GM12878 (cell line): ENCODE data around the gene FOXP1. TPM values are rescaled to one million over a fixed set of nuclear protein-coding genes. Genes with fewer than 3 reads are reported as not detected.

ENCODE experiments used
- ATAC-seq: fragments of 200-7000 bp; cut with Tn5 transposase; 3 replicates; pipeline ENCODE4 v1.9.1; 2020; ENCODE audit warnings: mild to moderate bottlenecking, moderate library complexity
- BruUV-seq: library from RNA; stranded (reverse); fragments of 400-500 nt; replicated peaks from 2 replicates; lab custom pipeline; 2021; lab: Mats Ljungman, UMichigan
- CTCF ChIA-PET: fragments of 300-600 bp; sonication (Branson Sonifier 250); formaldehyde crosslinking; extraction: SDS; loops from one replicate; lab custom pipeline; 2021; ENCODE audit warnings: inconsistent platforms; lab: Yijun Ruan, JAX
- POLR2A ChIA-PET: fragments of 350-600 bp; formaldehyde crosslinking; extraction: SDS; loops from one replicate; lab custom pipeline; 2021; ENCODE audit warnings: inconsistent platforms; lab: Charles Lee
- RAD21 ChIA-PET: fragments of 300-600 bp; sonication (Branson Sonifier 250); formaldehyde crosslinking; loops from one replicate; lab custom pipeline; 2023; ENCODE audit warnings: antibody characterized with exemption; ENCODE audit not compliant: unreplicated experiment; lab: Charles Lee
- SMC1A ChIA-PET: fragments of 300-600 bp; sonication (Branson Sonifier 250); formaldehyde crosslinking; loops from one replicate; lab custom pipeline; 2023; ENCODE audit not compliant: unreplicated experiment, uncharacterized antibody; lab: Charles Lee
- DNase-seq: peaks from one replicate; pipeline ENCODE4 v3.0.0-alpha.2; 2011; ENCODE audit warnings: low read depth, low spot score
- FAIRE-seq: peaks from 3 replicates; lab custom pipeline; 2011; peaks lifted over from hg19 to GRCh38; lab: Jason Lieb, UNC
- H2AFZ ChIP-seq: 2 replicates; pipeline ENCODE4 v1.6.0; 2011; ENCODE audit warnings: low read depth, low read length, control low read depth; ENCODE audit not compliant: control insufficient read depth
- H3K27ac ChIP-seq: 2 replicates; pipeline ENCODE4 v1.5.1; 2011; ENCODE audit warnings: control low read depth; ENCODE audit not compliant: control insufficient read depth, insufficient read depth
- H3K27me3 ChIP-seq, 2 experiments: replicated peaks in 1 of 2; 2 replicates each; pipeline versions ENCODE4 v1.6.0 to v1.6.1; 2011; ENCODE audit warnings: low read length in 1 of 2; ENCODE audit not compliant: control insufficient read depth in 2 of 2, insufficient read depth in 2 of 2
- H3K36me3 ChIP-seq, 2 experiments: 2 replicates each; pipeline ENCODE4 v1.5.1; 2011; ENCODE audit warnings: low read length in 1 of 2; ENCODE audit not compliant: control insufficient read depth in 2 of 2, insufficient read depth in 2 of 2
- H3K4me1 ChIP-seq: 2 replicates; pipeline ENCODE4 v1.6.1; 2011; ENCODE audit warnings: mild to moderate bottlenecking, low read length, moderate library complexity, mixed read lengths; ENCODE audit not compliant: control insufficient read depth, insufficient read depth
- H3K4me2 ChIP-seq: 2 replicates; pipeline ENCODE4 v1.6.0; 2011; ENCODE audit warnings: control low read depth; ENCODE audit not compliant: control insufficient read depth, insufficient read depth
- H3K4me3 ChIP-seq: fragments of 200-600 bp; sonication (generic); 2 replicates; pipeline ENCODE4 v1.5.1; 2016
- H3K79me2 ChIP-seq: 2 replicates; pipeline ENCODE4 v1.6.0; 2011; ENCODE audit warnings: low read length; ENCODE audit not compliant: control insufficient read depth, insufficient read depth
- H3K9ac ChIP-seq: 2 replicates; pipeline ENCODE4 v1.8.0; 2011; ENCODE audit warnings: low read length, control low read depth, mixed read lengths; ENCODE audit not compliant: control insufficient read depth, insufficient read depth
- H3K9me3 ChIP-seq: replicated peaks from 3 replicates; pipeline ENCODE4 v1.5.1; 2011; ENCODE audit warnings: mild to moderate bottlenecking, low read length; ENCODE audit not compliant: control insufficient read depth, insufficient read depth
- H4K20me1 ChIP-seq: 2 replicates; pipeline ENCODE4 v1.6.0; 2011; ENCODE audit not compliant: control insufficient read depth, insufficient read depth
- CBFB ChIP-seq: IDR thresholded peaks from 2 replicates; pipeline ENCODE4 v1.6.1; 2016; ENCODE audit warnings: antibody characterized with exemption, low read depth
- CREB1 ChIP-seq: IDR thresholded peaks from 2 replicates; pipeline ENCODE4 v1.6.1; 2012; ENCODE audit warnings: low read depth, mild to moderate bottlenecking, inconsistent platforms
- CREM ChIP-seq: IDR thresholded peaks from 2 replicates; pipeline ENCODE4 v1.6.1; 2014; ENCODE audit warnings: antibody characterized with exemption, low read depth
- ETV6 ChIP-seq, 2 experiments: fragments of 450-650 bp in 1 of 2; IDR thresholded peaks in 1 of 2; conservative IDR thresholded peaks in 1 of 2; 2 replicates each; pipeline ENCODE4 v1.6.1; 2014; ENCODE audit warnings: antibody characterized with exemption in 1 of 2, borderline replicate concordance in 1 of 2, low read depth in 1 of 2, mild to moderate bottlenecking in 1 of 2, moderate library complexity in 1 of 2
- HDAC2 ChIP-seq: fragments of 200-600 bp; sonication (generic); IDR thresholded peaks from 2 replicates; pipeline ENCODE4 v1.6.1; 2017
- MYC ChIP-seq: IDR thresholded peaks from 2 replicates; pipeline ENCODE4 v1.6.1; 2011; ENCODE audit warnings: mild to moderate bottlenecking, low read length, moderate library complexity, inconsistent platforms; ENCODE audit not compliant: insufficient read depth, insufficient replicate concordance, insufficient read length, severe bottlenecking
- NR2C2 ChIP-seq: IDR thresholded peaks from 2 replicates; pipeline ENCODE4 v1.6.1; 2011; ENCODE audit warnings: borderline replicate concordance, low read depth; ENCODE audit not compliant: control insufficient read depth, insufficient read length
- NRF1 ChIP-seq: conservative IDR thresholded peaks from 2 replicates; pipeline ENCODE4 v1.6.1; 2011; ENCODE audit warnings: mild to moderate bottlenecking, low read depth, low read length, improper control_type of control experiment
- POLR2AphosphoS5 ChIP-seq: IDR thresholded peaks from 2 replicates; pipeline ENCODE4 v1.6.1; 2011; ENCODE audit warnings: mild to moderate bottlenecking, low read length, inconsistent platforms
- RELB ChIP-seq: fragments of 450-650 bp; IDR thresholded peaks from 2 replicates; pipeline ENCODE4 v1.6.1; 2017; ENCODE audit warnings: low read depth, mild to moderate bottlenecking, moderate library complexity
- SUPT20H ChIP-seq: IDR thresholded peaks from 2 replicates; pipeline ENCODE4 v1.6.1; 2011; ENCODE audit warnings: low read depth, mild to moderate bottlenecking, low read length, moderate library complexity, borderline replicate concordance; ENCODE audit not compliant: control insufficient read depth
- TARDBP ChIP-seq: IDR thresholded peaks from 2 replicates; pipeline ENCODE4 v1.6.1; 2016; ENCODE audit warnings: borderline replicate concordance
- ZBTB33 ChIP-seq: fragments of 450-650 bp; IDR thresholded peaks from 2 replicates; pipeline ENCODE4 v1.6.1; 2017; ENCODE audit warnings: mild to moderate bottlenecking
- ZBTB40 ChIP-seq: fragments of 450-650 bp; IDR thresholded peaks from 2 replicates; pipeline ENCODE4 v1.6.1; 2016; ENCODE audit warnings: mild to moderate bottlenecking, moderate library complexity, borderline replicate concordance
- WGBS: methylation state at CpG from one replicate; pipeline ENCODE4 v1.1.6; 2016; ENCODE audit warnings: low lambda C conversion rate; ENCODE audit not compliant: insufficient replicate concordance, insufficient coverage; ENCODE audit errors: missing lambda C conversion rate; 5-methylcytosine and 5-hydroxymethylcytosine counted together
- in situ Hi-C: fragments of 300-500 bp; cut with MboI; formaldehyde crosslinking; loops from 9 replicates; pipeline ENCODE4 v1.14.3; 2018; ENCODE audit warnings: mixed read lengths
- intact Hi-C: fragments of 100-400 bp; cut with micrococcal nuclease; formaldehyde crosslinking; loops from one replicate; pipeline ENCODE4 v1.14.2; 2022; ENCODE audit not compliant: unreplicated experiment
- polyA plus RNA-seq, 11 experiments: library from polyadenylated mRNA; depleted of rRNA in 4 of 11; unstranded in 6 of 11; stranded (reverse) in 5 of 11; fragments of >200 nt; fragmentation: Nextera tagmentation in 4 of 11; fragmentation: Illumina TruSeq in 1 of 11; extraction: Ambion mirVana in 4 of 11; extraction: Trizol in 1 of 11; gene quantifications; 1 replicate in 1 of 11; 2 replicates in 10 of 11; pipeline versions ENCODE4 v1.2.1 to v1.2.3, GENCODE V29; 2011 to 2016; ENCODE audit warnings: inconsistent platforms in 2 of 11, missing spikeins in 2 of 11, low read depth in 1 of 11
- total RNA-seq, 4 experiments: library from RNA; depleted of rRNA in 3 of 4; stranded (reverse); fragments of >200 nt in 3 of 4; fragmentation: Illumina TruSeq in 1 of 4; extraction: Trizol in 1 of 4; gene quantifications; 2 replicates each; pipeline versions ENCODE4 v1.2.1 to v1.2.3, GENCODE V29; 2013 to 2021

FOXP1 gene
- total and polyA plus RNA-seq, 10 of the 15 experiments (the other 5 are each of a cell fraction or from before 2014, with no cell fraction given): 0.05 to 1.6 (median 0.20) TPM; not detected in 1

GRCh38 chr3:71547249-71548198 lies 36.0 kb downstream of the FOXP1 start:
- 0% methylated on average over 4 of the region's 4 CpGs for WGBS
- no peaks in the 10 kb centered on the region for H3K9me3 ChIP-seq
- no peaks in the 10 kb centered on the region for H3K79me2 ChIP-seq
- POLR2A ChIA-PET: interaction anchor here (0.5 kb wide), 1 partner anchor 1003 kb away, joined by 3 read pairs; no protein-coding TSS in a partner anchor
- no TSS peak for BruUV-seq
- in situ Hi-C loops (no loop called here), intact Hi-C loops (no loop called here)
- H3K36me3 ChIP-seq: no peaks in the 10 kb centered on the region
- SMC1A ChIA-PET: interaction anchor here (0.6 kb wide), 1 partner anchor 549 kb away, joined by 3 read pairs; no protein-coding TSS in a partner anchor
- H3K9ac ChIP-seq: no peak overlapping the region
- peaks cover 4 to 9% of the 10 kb centered on the region in 2 experiments; a peak in 3 of 4 replicates for H3K27me3 ChIP-seq
- H4K20me1 ChIP-seq: 0 out of 2 replicates have a peak, but pooled peaks cover 3% of the 10 kb centered on the region
- no peaks in the 10 kb centered on the region for H3K4me1 ChIP-seq
- no peak for ATAC-seq
- CTCF ChIA-PET: interaction anchor here (0.6 kb wide), 1 partner anchor 43 kb away, joined by 3 read pairs; no protein-coding TSS in a partner anchor
- H3K4me3 ChIP-seq: no peak overlapping the region
- DNase-seq: no peak
- FAIRE-seq: no peak
- H3K4me2 ChIP-seq: no peak overlapping the region
- H2AFZ ChIP-seq: no peak overlapping the region
- RAD21 ChIA-PET: no interaction called here
- no peak overlapping the region for H3K27ac ChIP-seq
- TF ChIP-seq ETV6 (conservative IDR thresholded peaks at IDR 0.05 in 1 of 2, IDR thresholded peaks at IDR 0.05 in 1 of 2; ENCODE audit: borderline replicate concordance in 1 of 2, low read depth in 1 of 2) (no peak), CREB1 (no peak), TARDBP (no peak), SUPT20H (no peak), NRF1 (no peak), RELB (no peak), NR2C2 (no peak), CBFB (no peak), ZBTB33 (no peak), POLR2AphosphoS5 (no peak), MYC (no peak), CREM (no peak), ZBTB40 (no peak), HDAC2 (no peak)
